H9 (cell line): Measurements from ENCODE around the gene DCHS1. TPM values are rescaled to one million over a fixed set of nuclear protein-coding genes. Genes with fewer than 3 reads are reported as not detected.

Experiments used
- DNase-seq: peaks from one replicate; pipeline ENCODE4 v3.0.0-alpha.2; 2017
- H2AFZ ChIP-seq: one replicate; pipeline ENCODE4 v1.6.1; 2013; ENCODE audit warnings: mild to moderate bottlenecking, low read length, control low read depth, moderate library complexity
- H2AK5ac ChIP-seq: 2 replicates; pipeline ENCODE4 v1.6.1; 2013; ENCODE audit warnings: low read length, control low read depth, mixed read lengths; ENCODE audit not compliant: insufficient read length
- H2BK120ac ChIP-seq: one replicate; pipeline ENCODE4 v1.6.1; 2013; ENCODE audit warnings: low read depth, mild to moderate bottlenecking, low read length, control low read depth, inconsistent platforms; ENCODE audit not compliant: poor library complexity, severe bottlenecking
- H2BK12ac ChIP-seq: 2 replicates; pipeline ENCODE4 v1.6.1; 2013; ENCODE audit warnings: low read length, control low read depth, mixed read lengths, low read depth; ENCODE audit not compliant: insufficient read length
- H2BK15ac ChIP-seq: 2 replicates; pipeline ENCODE4 v1.6.1; 2013; ENCODE audit warnings: low read depth, low read length, control low read depth
- H2BK20ac ChIP-seq: one replicate; pipeline ENCODE4 v1.6.1; 2013; ENCODE audit warnings: low read depth, mild to moderate bottlenecking, low read length, control low read depth, inconsistent platforms; ENCODE audit not compliant: poor library complexity, severe bottlenecking
- H2BK5ac ChIP-seq: 2 replicates; pipeline ENCODE4 v1.6.1; 2013; ENCODE audit warnings: low read length, control low read depth, mixed read lengths; ENCODE audit not compliant: insufficient read length
- H3K14ac ChIP-seq: 2 replicates; pipeline ENCODE4 v1.6.1; 2013; ENCODE audit warnings: low read length, control low read depth; ENCODE audit not compliant: insufficient read depth
- H3K18ac ChIP-seq: 2 replicates; pipeline ENCODE4 v1.6.1; 2013; ENCODE audit warnings: low read depth, mild to moderate bottlenecking, mixed read lengths, low read length, control low read depth; ENCODE audit not compliant: insufficient read length
- H3K23ac ChIP-seq: 2 replicates; pipeline ENCODE4 v1.6.1; 2013; ENCODE audit warnings: low read length, control low read depth, mixed read lengths, low read depth; ENCODE audit not compliant: insufficient read length
- H3K23me2 ChIP-seq: 2 replicates; pipeline ENCODE4 v1.6.1; 2013; ENCODE audit warnings: low read depth, mild to moderate bottlenecking, mixed read lengths, low read length, control low read depth; ENCODE audit not compliant: insufficient read length, poor library complexity, severe bottlenecking
- H3K27ac ChIP-seq: 2 replicates; pipeline ENCODE4 v1.5.1; 2013; ENCODE audit warnings: low read length, control low read depth, mixed read lengths, low read depth; ENCODE audit not compliant: insufficient read length
- H3K27me3 ChIP-seq: 2 replicates; pipeline ENCODE4 v1.6.1; 2013; ENCODE audit warnings: low read length, control low read depth, inconsistent platforms; ENCODE audit not compliant: insufficient read depth
- H3K4ac ChIP-seq: 2 replicates; pipeline ENCODE4 v1.6.1; 2013; ENCODE audit warnings: low read depth, mild to moderate bottlenecking, control low read depth, inconsistent platforms, low read length, moderate library complexity
- H3K4me1 ChIP-seq: 2 replicates; pipeline ENCODE4 v1.6.1; 2013; ENCODE audit warnings: low read length, control low read depth, inconsistent platforms; ENCODE audit not compliant: insufficient read depth
- H3K4me2 ChIP-seq: 2 replicates; pipeline ENCODE4 v1.6.1; 2013; ENCODE audit warnings: low read length, control low read depth, mixed read lengths; ENCODE audit not compliant: insufficient read length, insufficient read depth
- H3K56ac ChIP-seq: 2 replicates; pipeline ENCODE4 v1.6.1; 2013; ENCODE audit warnings: low read depth, mild to moderate bottlenecking, mixed read lengths, low read length, control low read depth; ENCODE audit not compliant: insufficient read length
- H3K79me1 ChIP-seq: 2 replicates; pipeline ENCODE4 v1.6.1; 2013; ENCODE audit warnings: low read depth, mild to moderate bottlenecking, moderate library complexity, low read length, control low read depth, inconsistent platforms; ENCODE audit not compliant: insufficient read depth, poor library complexity, severe bottlenecking
- H3K79me2 ChIP-seq: 2 replicates; pipeline ENCODE4 v1.6.1; 2013; ENCODE audit warnings: low read length, control low read depth, inconsistent platforms; ENCODE audit not compliant: insufficient read depth
- H3K9ac ChIP-seq: 2 replicates; pipeline ENCODE4 v1.6.1; 2013; ENCODE audit warnings: low read length, control low read depth, mixed read lengths; ENCODE audit not compliant: insufficient read length; ENCODE audit errors: extremely low read depth
- H3K9me3 ChIP-seq: one replicate; pipeline ENCODE4 v1.6.1; 2013; ENCODE audit warnings: low read depth, low read length, inconsistent platforms; ENCODE audit not compliant: control insufficient read depth
- H3T11ph ChIP-seq: one replicate; pipeline ENCODE4 v1.6.1; 2013; ENCODE audit warnings: mild to moderate bottlenecking, low read length, control low read depth, inconsistent platforms
- H4K20me1 ChIP-seq: one replicate; pipeline ENCODE4 v1.6.1; 2013; ENCODE audit not compliant: control insufficient read depth, insufficient read length, insufficient read depth
- H4K5ac ChIP-seq: 2 replicates; pipeline ENCODE4 v1.6.1; 2013; ENCODE audit warnings: low read depth, mild to moderate bottlenecking, mixed read lengths, low read length, control low read depth; ENCODE audit not compliant: insufficient read length
- H4K8ac ChIP-seq: replicated peaks from 2 replicates; pipeline ENCODE4 v1.6.1; 2013; ENCODE audit warnings: low read length, control low read depth, mixed read lengths, low read depth; ENCODE audit not compliant: insufficient read length
- H4K91ac ChIP-seq: 2 replicates; pipeline ENCODE4 v1.6.1; 2013; ENCODE audit warnings: low read depth, mild to moderate bottlenecking, moderate library complexity, mixed read lengths, low read length, control low read depth; ENCODE audit not compliant: insufficient read length
- H3K27ac Mint-ChIP-seq, 3 experiments: 2 replicates in 2 of 3; 3 replicates in 1 of 3; pipeline ENCODE4 v1.8.0; 2020 to 2021; ENCODE audit warnings: mixed read lengths in 3 of 3, mild to moderate bottlenecking in 1 of 3, moderate library complexity in 1 of 3
- H3K27me3 Mint-ChIP-seq: 2 replicates; pipeline ENCODE4 v1.8.0; 2021; ENCODE audit warnings: low read depth, mild to moderate bottlenecking, moderate library complexity, mixed read lengths
- H3K36me3 Mint-ChIP-seq, 3 experiments: 2 replicates in 2 of 3; 3 replicates in 1 of 3; pipeline ENCODE4 v1.8.0; 2020 to 2021; ENCODE audit warnings: low read depth in 3 of 3, mixed read lengths in 3 of 3; ENCODE audit not compliant: insufficient read depth in 1 of 3
- H3K4me1 Mint-ChIP-seq, 2 experiments: 2 replicates each; pipeline ENCODE4 v1.8.0; 2020; ENCODE audit warnings: mixed read lengths in 2 of 2
- H3K4me3 Mint-ChIP-seq, 2 experiments: 2 replicates in 1 of 2; 3 replicates in 1 of 2; pipeline ENCODE4 v1.8.0; 2020 to 2021; ENCODE audit warnings: mild to moderate bottlenecking in 2 of 2, mixed read lengths in 2 of 2, moderate library complexity in 1 of 2
- H3K9me3 Mint-ChIP-seq, 2 experiments: 2 replicates in 1 of 2; 3 replicates in 1 of 2; pipeline ENCODE4 v1.8.0; 2020; ENCODE audit warnings: mild to moderate bottlenecking in 2 of 2, mixed read lengths in 2 of 2, moderate library complexity in 1 of 2
- CTCF ChIP-seq: fragments of 200-600 bp; sonication (generic); conservative IDR thresholded peaks from 3 replicates; pipeline ENCODE4 v1.8.0; 2021; ENCODE audit warnings: antibody characterized with exemption, mild to moderate bottlenecking
- WGBS: extraction: QIAGEN DNeasy Blood & Tissue Kit; methylation state at CpG from one replicate; pipeline ENCODE4 v1.1.7; 2013; ENCODE audit warnings: missing lambda C conversion rate, low lambda C conversion rate, mixed read lengths; ENCODE audit not compliant: insufficient read length; ENCODE audit errors: extremely low coverage; 5-methylcytosine and 5-hydroxymethylcytosine counted together
- total RNA-seq: library from RNA; stranded (reverse); gene quantifications from 2 replicates; pipeline ENCODE4 v1.2.1, GENCODE V29; 2021

The DCHS1 gene
- total RNA-seq, 1 experiment from 2014 or later = 12.5 TPM

- TF ChIP-seq CTCF = no peak
- H3K14ac ChIP-seq = no peak overlapping the region
- H3K4me1 Mint-ChIP-seq = peaks cover 0 to 4% of the 10 kb centered on the region in 2 experiments; a peak in 1 of 4 replicates
- no peaks in the 10 kb centered on the region for H3K27me3 ChIP-seq
- H2BK120ac ChIP-seq = no peak overlapping the region
- H3K79me2 ChIP-seq = no peaks in the 10 kb centered on the region
- H3K23me2 ChIP-seq = no peaks in the 10 kb centered on the region
- H4K5ac ChIP-seq = no peak overlapping the region
- no peak overlapping the region for H3K56ac ChIP-seq
- no peak overlapping the region for H3K18ac ChIP-seq
- H2BK12ac ChIP-seq = no peak overlapping the region
- no peak overlapping the region for H2BK20ac ChIP-seq
- H2BK5ac ChIP-seq = no peak overlapping the region
- peaks cover 3% of the 10 kb centered on the region; the same call in 1 of the 2 replicates for H3K27me3 Mint-ChIP-seq
- no peak overlapping the region for H3K4me3 Mint-ChIP-seq
- H3T11ph ChIP-seq = no peak overlapping the region
- H3K9me3 ChIP-seq = no peaks in the 10 kb centered on the region
- DNase-seq = no peak
- no peaks in the 10 kb centered on the region for H3K4me1 ChIP-seq
- no peak overlapping the region for H3K4ac ChIP-seq
- no peaks in the 10 kb centered on the region for H3K79me1 ChIP-seq
- H2AK5ac ChIP-seq = no peak overlapping the region
- no CpG with 5 or more reads among the region's 1 CpG for WGBS
- H4K91ac ChIP-seq = no peak overlapping the region
- no peak overlapping the region for H2BK15ac ChIP-seq
- no peak overlapping the region for H2AFZ ChIP-seq
- H4K20me1 ChIP-seq = no peaks in the 10 kb centered on the region
- H4K8ac ChIP-seq = no peak overlapping the region
- H3K4me2 ChIP-seq = no peak overlapping the region
- no peak overlapping the region for H3K27ac Mint-ChIP-seq
- no peak overlapping the region for H3K9ac ChIP-seq
- H3K9me3 Mint-ChIP-seq = no peaks in the 10 kb centered on the region
- H3K36me3 Mint-ChIP-seq = no peaks in the 10 kb centered on the region
- H3K23ac ChIP-seq = no peak overlapping the region
- no peak overlapping the region for H3K27ac ChIP-seq
Observed at GRCh38 chr11:6664551-6664950, 8.9 kb upstream of the DCHS1 start.
